PFSK-1 (cell line): ENCODE measurements around the gene RAB9B.

Source experiments
- POLR2AphosphoS5 ChIP-seq: IDR thresholded peaks from 2 replicates; pipeline ENCODE4 v1.6.1; 2012; ENCODE audit warnings: low read depth, mild to moderate bottlenecking, control low read depth, low read length, moderate library complexity
- TAF1 ChIP-seq: IDR thresholded peaks from 2 replicates; pipeline ENCODE4 v1.6.1; 2012; ENCODE audit warnings: low read length, control low read depth, borderline replicate concordance; ENCODE audit not compliant: insufficient read depth
- TF ChIP-seq, protein P1 (sequence below), 2 experiments: IDR thresholded peaks; 2 replicates each; pipeline versions ENCODE4 v1.6.1 to v1.8.0; 2011 to 2012; ENCODE audit warnings: low read depth in 2 of 2, low read length in 2 of 2, control low read depth in 1 of 2, inconsistent platforms in 1 of 2, mild to moderate bottlenecking in 1 of 2, moderate library complexity in 1 of 2; ENCODE audit not compliant: insufficient read depth in 1 of 2

DNA sequence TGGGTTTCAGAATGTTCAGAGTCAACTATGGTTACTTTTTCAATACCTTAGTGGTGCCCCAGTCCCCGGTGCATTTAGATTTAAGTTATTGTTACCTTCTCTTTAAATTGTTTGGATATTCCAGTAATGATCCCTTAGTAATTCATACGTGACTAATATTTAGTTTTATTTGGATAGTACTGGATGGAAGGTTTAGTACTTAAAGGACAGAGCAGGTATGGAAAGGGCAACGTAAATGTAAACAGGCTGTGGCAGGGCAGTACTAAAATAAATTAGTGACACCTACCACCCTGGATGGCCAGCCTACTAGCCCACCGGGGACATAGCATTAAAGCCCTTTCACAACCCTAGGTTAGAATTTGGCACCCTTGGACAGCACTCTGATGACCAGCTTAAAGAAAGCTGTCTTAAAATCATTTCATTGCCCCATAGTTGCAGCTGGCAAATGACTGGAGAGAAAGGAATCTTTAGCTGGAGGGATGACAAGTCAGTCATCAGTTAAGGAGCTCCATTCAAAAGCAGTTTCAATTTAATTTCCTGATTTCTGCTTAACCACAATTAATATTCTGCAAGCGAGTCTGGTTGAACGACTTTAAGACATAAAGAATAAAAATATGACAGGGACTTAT lies 39.0 kb downstream of the RAB9B start:
- TF ChIP-seq POLR2AphosphoS5: no peak
- TF ChIP-seq, protein P1, sequence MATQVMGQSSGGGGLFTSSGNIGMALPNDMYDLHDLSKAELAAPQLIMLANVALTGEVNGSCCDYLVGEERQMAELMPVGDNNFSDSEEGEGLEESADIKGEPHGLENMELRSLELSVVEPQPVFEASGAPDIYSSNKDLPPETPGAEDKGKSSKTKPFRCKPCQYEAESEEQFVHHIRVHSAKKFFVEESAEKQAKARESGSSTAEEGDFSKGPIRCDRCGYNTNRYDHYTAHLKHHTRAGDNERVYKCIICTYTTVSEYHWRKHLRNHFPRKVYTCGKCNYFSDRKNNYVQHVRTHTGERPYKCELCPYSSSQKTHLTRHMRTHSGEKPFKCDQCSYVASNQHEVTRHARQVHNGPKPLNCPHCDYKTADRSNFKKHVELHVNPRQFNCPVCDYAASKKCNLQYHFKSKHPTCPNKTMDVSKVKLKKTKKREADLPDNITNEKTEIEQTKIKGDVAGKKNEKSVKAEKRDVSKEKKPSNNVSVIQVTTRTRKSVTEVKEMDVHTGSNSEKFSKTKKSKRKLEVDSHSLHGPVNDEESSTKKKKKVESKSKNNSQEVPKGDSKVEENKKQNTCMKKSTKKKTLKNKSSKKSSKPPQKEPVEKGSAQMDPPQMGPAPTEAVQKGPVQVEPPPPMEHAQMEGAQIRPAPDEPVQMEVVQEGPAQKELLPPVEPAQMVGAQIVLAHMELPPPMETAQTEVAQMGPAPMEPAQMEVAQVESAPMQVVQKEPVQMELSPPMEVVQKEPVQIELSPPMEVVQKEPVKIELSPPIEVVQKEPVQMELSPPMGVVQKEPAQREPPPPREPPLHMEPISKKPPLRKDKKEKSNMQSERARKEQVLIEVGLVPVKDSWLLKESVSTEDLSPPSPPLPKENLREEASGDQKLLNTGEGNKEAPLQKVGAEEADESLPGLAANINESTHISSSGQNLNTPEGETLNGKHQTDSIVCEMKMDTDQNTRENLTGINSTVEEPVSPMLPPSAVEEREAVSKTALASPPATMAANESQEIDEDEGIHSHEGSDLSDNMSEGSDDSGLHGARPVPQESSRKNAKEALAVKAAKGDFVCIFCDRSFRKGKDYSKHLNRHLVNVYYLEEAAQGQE (IDR thresholded peaks at IDR 0.05; ENCODE audit: insufficient read depth in 1 of 2, low read depth in 2 of 2, low read length in 2 of 2): no peak
- no peak for TF ChIP-seq TAF1
